ENCODE measurements around the gene SERPINB7.

The SERPINB7 gene

DNA sequence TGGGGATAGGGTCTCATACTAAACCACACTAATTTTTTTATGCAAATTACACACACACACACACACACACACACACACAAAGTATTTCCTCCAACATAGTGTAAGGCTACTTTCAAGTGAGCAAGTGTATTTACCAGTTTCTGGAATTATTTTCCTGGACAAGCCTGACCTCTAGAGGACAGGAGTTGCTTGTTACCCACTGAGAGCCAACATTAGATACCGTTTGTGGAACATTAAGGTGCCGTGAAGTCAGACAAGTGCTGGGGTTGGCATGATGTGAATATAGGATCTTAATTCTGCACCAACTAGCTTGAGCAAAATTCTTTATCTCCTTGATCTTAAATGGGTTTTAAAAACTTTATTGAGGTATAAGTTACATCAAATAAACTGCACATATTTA, 72.9 kb downstream of the SERPINB7 start:
- DNase-seq (ENCODE audit: low read depth): no peak

DNA sequence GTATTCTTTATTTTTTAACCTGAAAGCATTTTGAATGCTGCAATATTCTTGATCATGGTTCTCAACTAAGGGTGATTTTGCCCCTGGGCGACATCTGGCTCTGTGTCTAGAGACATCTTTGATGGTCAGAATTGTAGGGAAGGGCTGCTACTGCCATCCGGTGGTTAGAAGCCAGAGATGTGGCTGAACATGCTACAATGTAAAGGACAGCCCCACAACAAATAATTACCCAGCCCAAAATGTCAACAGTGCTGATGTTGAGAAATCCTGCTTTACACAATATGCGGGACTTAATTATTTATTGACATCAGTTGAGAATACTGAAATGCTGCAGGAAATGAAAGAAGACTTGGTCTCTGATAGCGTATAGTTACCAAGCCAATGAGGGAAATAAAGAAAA, 74.8 kb downstream of the SERPINB7 start:
- no peak for DNase-seq (ENCODE audit: low read depth)

DNA sequence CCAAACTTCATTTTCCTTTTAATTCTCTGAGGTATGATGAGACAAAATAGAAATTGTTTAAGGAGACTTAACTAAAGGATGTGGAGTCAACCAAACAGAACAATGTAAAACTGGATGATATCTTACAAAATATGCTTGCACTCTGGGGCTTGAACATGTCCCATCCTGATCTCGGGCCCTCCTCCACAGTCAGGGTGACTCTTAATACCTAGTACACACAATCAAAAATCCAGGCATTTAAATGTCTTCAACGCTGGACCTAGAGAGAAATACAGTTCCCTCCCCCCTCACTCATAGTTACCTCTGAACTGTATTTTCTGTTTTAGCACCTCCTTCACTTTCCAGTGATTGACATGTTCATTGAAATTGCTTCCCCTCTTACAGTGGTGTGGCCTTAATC, 75.4 kb downstream of the SERPINB7 start:
- DNase-seq (ENCODE audit: low read depth): no peak

Measured in non-pigmented ciliary epithelial cell (primary cell).